Measurements from ENCODE around the gene MYO9B.
A peak's percentile ranks its signal among the peaks of the same experiment; 100 is the strongest.

MYO9B gene

GRCh38 chr19:17060802-17061201, 14.8 kb upstream of the MYO9B start:
- no peak for DNase-seq

DNA sequence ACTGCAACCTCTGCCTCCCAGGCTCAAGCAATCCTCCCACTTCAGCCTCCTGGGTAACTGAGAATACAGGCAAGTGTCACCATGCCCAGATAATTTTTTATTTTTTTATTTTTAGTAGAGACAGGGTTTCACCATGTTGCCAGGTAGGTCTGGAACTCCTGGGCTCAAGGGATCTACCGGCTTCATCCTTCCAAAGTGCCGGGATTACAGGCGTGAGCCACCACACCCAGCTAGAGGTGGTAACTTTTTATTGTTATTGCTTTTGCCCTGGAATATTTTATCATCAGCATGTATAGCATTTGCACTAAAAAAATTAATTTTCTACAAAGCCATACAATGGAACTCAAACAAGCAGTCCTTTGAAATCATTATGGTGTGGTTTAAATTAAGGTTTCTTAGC, 14.4 kb upstream of the MYO9B start:
- DNase-seq = no peak

- DNase-seq = no peak
Measured at GRCh38 chr19:17061691-17062090, 13.9 kb upstream of the MYO9B start.

DNA sequence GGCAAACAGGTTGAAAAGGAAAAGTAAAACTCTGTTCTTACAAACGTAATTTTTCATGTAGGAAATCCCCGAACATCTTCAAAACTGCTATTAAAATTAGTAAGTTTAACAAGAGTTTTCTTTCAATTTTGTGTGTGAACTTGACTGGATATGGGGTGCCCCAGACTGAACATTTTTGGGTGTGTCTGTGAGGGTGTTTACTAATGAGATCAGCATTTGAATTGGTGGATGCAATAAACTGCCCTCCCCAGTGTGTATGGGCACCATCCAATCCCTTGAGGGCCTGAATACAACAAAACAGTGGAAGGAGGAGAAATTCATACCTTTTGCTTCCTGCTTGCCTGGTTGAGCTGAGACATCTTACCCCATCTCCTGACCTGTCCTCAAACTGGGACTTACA, 12.1 kb upstream of the MYO9B start:
- DNase-seq = no peak

DNA sequence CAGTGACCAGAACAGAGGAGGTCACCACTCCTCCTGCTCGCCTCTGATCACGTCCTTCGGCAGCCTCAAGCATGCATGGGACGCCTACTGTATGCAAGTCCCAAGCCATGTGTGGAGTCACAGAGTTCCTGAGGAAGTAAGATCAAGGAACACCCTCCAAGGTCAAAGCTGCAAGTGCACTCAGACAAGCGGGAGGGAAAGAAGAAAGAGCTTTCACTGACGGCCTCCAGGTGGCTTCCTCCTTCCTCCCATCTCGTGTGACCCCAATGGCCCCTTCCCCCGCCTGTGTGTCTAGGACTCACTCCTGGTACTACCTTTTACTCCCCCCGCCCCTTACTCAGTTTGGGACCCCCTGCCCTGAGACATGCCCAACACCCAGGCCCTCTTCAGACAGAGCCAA, 6.4 kb upstream of the MYO9B start:
- no peak for DNase-seq

- DNase-seq = no peak
Measured at GRCh38 chr19:17070421-17070820, 5.2 kb upstream of the MYO9B start.

- no peak for DNase-seq
Measured at GRCh38 chr19:17070912-17071311, 4.7 kb upstream of the MYO9B start.

DNA sequence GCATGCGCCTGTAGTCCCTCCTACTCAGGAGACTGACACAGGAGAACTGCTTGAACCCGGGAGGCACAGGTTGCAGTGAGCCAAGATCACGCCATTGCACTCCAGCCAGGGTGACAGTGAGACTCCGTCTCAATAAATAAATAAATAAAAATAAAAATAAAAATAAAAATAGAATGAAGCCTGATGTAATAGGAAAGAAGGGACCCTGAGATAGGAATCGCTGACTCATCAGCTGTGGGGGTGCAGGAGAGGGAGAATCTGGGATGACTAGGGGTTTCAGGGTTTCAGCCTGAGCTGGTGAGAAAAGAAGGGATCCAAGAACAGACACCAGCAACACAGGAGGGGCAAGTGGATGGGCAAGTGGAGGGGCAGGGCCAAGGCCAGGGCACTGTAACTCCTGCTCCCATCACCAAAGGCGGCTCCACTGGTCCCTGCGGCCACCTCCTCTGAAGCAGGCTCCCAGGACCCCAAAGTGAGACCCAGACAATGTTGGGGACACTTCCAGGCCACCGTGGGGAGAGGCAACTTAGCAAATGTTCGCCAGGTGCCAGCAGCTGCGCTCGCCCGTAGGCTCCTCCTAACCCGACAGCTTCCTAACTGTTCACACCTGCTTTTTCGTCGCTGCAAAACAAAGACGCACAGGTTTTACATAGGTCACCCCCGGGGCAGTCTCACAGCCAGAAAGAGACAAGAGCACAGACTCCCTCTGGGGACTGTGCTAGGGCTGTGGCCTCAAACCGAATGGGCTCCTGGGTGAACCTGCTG, 1.5 kb upstream of the MYO9B start:
- peak; percentile 58 to 81 for DNase-seq

GRCh38 chr19:17074634-17075034, 943 bp upstream of the MYO9B start:
- no peak for DNase-seq

- no peak for DNase-seq
Measured at GRCh38 chr19:17075864-17076542, 426 bp downstream of the MYO9B start.

DNA sequence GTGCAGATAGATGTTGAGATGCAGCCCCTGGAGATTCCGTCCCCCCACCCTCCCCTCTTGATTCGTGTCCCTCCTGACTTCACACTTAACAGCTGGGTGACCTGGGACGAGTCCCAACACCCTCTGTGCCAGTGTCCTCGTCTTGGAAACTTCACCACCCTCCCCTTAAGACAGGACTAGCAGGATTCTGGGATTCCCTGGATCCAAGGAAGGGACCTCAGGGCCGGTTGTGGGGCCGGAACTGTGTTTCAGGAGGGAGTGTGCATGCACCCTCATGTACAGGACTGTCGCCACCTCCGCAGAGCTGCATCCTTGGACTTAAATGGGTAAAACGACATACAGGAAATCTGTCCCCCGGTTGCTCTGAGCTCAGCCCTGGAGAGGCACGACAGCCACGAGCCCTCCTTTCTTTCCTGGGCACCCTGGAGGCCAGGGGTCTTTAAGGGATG, 990 bp downstream of the MYO9B start:
- no peak for DNase-seq

DNA sequence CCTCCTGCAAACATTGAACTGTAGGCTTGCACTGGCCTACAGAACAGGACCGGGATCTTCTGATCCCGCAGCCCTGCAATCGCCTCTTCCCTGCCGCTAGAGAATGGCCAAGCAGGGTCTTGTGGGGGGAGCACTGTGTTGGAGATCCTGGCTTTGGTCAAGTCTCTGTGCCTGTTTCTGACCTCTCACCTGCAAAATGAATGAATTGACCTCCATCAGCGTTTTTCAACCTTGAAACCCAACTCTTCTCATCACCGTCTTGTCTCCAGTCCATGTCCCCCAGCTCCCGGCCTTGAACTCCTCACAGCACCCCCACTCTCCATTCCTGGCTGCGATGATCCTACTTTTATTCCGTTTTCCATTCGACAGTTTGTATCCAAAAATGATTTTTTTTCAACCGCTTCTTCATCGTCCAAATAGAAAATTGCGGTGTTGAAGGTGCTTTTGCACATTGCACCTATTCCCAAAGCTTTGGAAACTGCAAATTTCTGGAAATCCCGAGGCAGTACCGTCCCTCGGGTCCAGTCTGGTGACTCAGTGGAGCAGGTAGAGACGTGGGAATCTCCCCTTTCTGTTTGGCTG, 2.0 kb downstream of the MYO9B start:
- DNase-seq = no peak

- DNase-seq = no peak
Measured at GRCh38 chr19:17078036-17078919, 2.7 kb downstream of the MYO9B start.

DNA sequence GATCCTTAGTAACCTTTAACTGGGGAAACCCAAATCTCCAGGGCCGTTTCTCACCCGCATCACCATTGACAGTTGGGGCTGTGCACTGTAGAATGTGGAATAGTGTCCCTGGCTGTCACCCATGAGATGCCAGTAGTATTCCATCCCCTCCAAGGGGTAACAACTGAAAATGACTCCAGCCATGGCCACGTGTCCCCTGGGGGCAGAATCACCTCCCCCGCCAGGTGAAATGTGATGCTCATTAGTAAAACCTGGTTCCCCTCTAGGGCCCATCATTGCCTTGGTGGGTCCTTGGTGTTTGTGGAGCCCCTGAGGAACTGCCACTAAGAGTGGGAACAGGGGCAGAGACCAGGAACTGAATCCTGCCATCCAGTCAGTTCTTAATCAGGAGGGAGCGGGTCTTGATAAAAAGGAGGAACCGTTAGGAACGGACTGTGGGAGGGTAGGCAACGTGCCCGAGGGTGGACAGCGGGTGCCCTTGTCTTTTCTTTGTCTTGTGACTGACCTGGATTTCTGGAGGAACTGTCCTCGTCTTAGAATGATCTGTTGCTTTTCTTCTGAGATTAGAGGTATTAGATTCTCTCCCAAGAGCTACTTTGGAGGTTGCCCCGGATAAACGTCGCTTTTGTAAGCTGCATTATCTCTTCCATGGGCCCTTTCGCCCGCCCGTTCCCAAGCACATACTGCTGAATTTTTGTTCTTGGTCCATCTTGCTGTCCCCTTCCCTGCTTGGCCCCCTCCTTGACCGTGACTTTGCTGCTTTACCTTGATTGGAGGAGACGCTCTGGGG, 3.5 kb downstream of the MYO9B start:
- DNase-seq = no peak

- no peak for DNase-seq
Measured at GRCh38 chr19:17079710-17080439, 4.3 kb downstream of the MYO9B start.

DNA sequence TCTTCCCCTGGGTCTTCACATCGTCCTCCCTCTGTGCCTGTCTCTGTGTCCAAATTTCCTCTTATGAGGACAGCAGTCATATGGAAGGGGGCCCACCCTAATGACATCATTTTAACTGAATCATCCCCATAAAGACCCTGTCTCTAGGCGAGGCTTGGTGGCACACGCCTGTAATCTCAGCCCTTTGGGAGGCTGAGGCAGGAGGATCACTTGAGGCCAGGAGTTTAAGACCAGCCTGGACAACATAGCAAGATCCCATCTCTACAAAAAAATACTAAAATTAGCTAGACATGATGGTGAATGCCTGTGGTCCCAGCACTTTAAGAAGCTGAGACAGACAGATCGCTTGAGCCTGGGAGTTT, 4.8 kb downstream of the MYO9B start:
- DNase-seq = no peak

- DNase-seq = no peak
Measured at GRCh38 chr19:17081672-17082630, 6.4 kb downstream of the MYO9B start.

DNA sequence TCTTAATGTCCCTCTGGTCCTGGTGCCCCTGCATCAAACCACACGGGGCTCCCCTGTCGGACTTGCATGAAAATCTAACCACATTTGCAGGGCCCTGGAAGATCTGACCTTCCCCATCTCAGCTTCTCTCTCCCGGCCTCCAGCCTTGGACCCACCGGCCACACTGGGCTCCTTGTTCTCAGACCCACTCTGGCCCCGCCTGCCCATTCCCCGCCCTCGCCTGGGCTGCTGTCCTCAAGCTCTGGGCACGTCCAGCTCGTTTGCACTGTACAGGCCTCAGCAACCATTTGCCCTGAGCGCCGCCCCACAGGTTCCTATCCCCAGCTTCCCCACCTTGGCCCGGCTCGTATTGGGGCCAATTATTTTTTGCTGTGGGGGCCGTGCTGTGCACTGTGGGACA, 10.5 kb downstream of the MYO9B start:
- no peak for DNase-seq

GRCh38 chr19:17086834-17087233, 11.3 kb downstream of the MYO9B start:
- DNase-seq = no peak

DNA sequence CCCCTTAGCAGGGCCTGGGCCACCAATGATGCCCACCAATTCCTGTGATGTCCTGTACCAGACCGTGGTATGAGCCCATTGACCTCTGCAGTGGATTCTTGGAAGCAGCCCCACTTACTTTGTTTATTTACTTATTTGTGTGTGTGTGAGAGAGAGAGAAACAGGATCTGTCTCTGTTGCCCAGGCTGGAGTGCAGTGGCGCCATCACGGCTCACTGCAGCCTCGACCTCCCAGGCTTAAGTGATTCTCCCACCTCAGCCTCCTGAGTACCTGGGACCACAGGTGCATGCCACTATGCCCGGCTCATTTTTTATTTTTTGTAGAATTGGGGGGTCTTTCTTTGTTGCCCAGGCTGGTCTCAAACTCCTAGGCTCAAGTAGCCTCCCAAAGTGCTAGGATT, 13.0 kb downstream of the MYO9B start:
- no peak for DNase-seq

DNA sequence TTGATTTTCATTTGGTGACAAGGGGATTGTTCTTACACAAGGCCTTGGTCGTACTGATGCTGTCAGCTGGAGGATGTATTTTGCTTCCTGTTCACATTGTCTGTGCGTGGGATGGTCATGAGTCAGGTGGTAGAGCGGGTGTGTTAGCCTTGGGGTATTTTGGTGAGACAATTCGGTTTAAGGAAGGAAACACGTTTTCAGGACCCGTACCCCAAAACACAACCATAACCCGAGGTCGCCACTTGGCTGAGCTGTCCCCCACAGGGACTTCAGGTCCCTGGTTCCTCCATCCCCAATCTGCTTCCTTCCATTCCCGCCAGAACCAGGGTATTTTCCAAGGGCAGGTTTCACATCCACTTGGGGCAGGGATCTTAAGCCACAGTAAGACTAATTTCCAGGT, 15.0 kb downstream of the MYO9B start:
- DNase-seq = no peak
